CD4-positive, alpha-beta memory T cell (primary cell): ENCODE data around the gene UBTD1. TPM values are rescaled to one million over a fixed set of nuclear protein-coding genes. Genes with fewer than 3 reads are reported as not detected.

Experiments used
- CTCF ChIA-PET: fragments of 350-600 bp; sonication (Branson Sonifier 250); formaldehyde crosslinking; loops from one replicate; lab custom pipeline; 2021; ENCODE audit warnings: inconsistent platforms; ENCODE audit not compliant: partially characterized antibody; lab: Charles Lee
- POLR2A ChIA-PET: fragments of 350-600 bp; sonication (Branson Sonifier 250); formaldehyde crosslinking; loops from one replicate; lab custom pipeline; 2021; ENCODE audit not compliant: partially characterized antibody; lab: Charles Lee
- DNase-seq, 5 donors: peaks; one replicate each; pipeline versions ENCODE4 v3.0.0 to v3.0.0-alpha.2; 2020 to 2022; ENCODE audit warnings: mixed read lengths in 1 of 5
- H3K27ac ChIP-seq: one replicate; pipeline ENCODE4 v1.7.0; 2013; ENCODE audit warnings: low read depth, low read length
- H3K27me3 ChIP-seq: 2 replicates; pipeline ENCODE4 v1.7.0; 2013; ENCODE audit warnings: mild to moderate bottlenecking, low read length, moderate library complexity; ENCODE audit not compliant: insufficient read depth
- H3K36me3 ChIP-seq: 2 replicates; pipeline ENCODE4 v1.7.0; 2013; ENCODE audit warnings: mild to moderate bottlenecking, low read length, moderate library complexity; ENCODE audit not compliant: insufficient read depth
- H3K4me1 ChIP-seq: 2 replicates; pipeline ENCODE4 v1.7.0; 2013; ENCODE audit warnings: mild to moderate bottlenecking, low read length, moderate library complexity; ENCODE audit not compliant: insufficient read depth
- H3K4me3 ChIP-seq, 2 donors: one replicate each; pipeline ENCODE4 v1.7.0; 2013; ENCODE audit warnings: low read length in 2 of 2, mild to moderate bottlenecking in 1 of 2
- H3K9me3 ChIP-seq, 2 donors: one replicate each; pipeline ENCODE4 v1.7.0; 2013; ENCODE audit warnings: low read length in 2 of 2, control low read depth in 1 of 2; ENCODE audit not compliant: control insufficient read depth in 1 of 2
- H3K27ac Mint-ChIP-seq, 7 donors: one replicate each; pipeline ENCODE4 v1.8.0; 2020 to 2021; ENCODE audit warnings: mixed read lengths in 7 of 7, mild to moderate bottlenecking in 6 of 7, inconsistent platforms in 3 of 7, moderate library complexity in 3 of 7
- H3K27me3 Mint-ChIP-seq, 2 donors: one replicate each; pipeline ENCODE4 v1.8.0; 2020 to 2021; ENCODE audit warnings: mixed read lengths in 2 of 2
- H3K36me3 Mint-ChIP-seq, 2 donors: one replicate each; pipeline ENCODE4 v1.8.0; 2020 to 2021; ENCODE audit warnings: mixed read lengths in 2 of 2, inconsistent platforms in 1 of 2, mild to moderate bottlenecking in 1 of 2
- H3K4me1 Mint-ChIP-seq, 4 donors: one replicate each; pipeline ENCODE4 v1.8.0; 2020 to 2021; ENCODE audit warnings: mixed read lengths in 4 of 4, mild to moderate bottlenecking in 1 of 4
- H3K4me3 Mint-ChIP-seq, 8 donors: one replicate each; pipeline ENCODE4 v1.8.0; 2020 to 2021; ENCODE audit warnings: mixed read lengths in 8 of 8, mild to moderate bottlenecking in 7 of 8, moderate library complexity in 6 of 8, inconsistent platforms in 3 of 8
- H3K9me3 Mint-ChIP-seq, 8 donors: one replicate each; pipeline ENCODE4 v1.8.0; 2020 to 2021; ENCODE audit warnings: mixed read lengths in 8 of 8, mild to moderate bottlenecking in 5 of 8, inconsistent platforms in 3 of 8, moderate library complexity in 1 of 8
- intact Hi-C: fragments of 100-400 bp; cut with micrococcal nuclease; formaldehyde crosslinking; loops from one replicate; pipeline ENCODE4 v1.15.1; 2023
- polyA plus RNA-seq, 2 donors: library from polyadenylated mRNA; unstranded; fragments of 300-500 nt; fragmentation: Illumina TruSeq; gene quantifications; one replicate each; pipeline ENCODE4 v1.2.3, GENCODE V29; 2021
- total RNA-seq, 2 experiments: library from RNA; stranded (reverse); gene quantifications; one replicate each; pipeline ENCODE4 v1.2.3, GENCODE V29; 2021

Gene UBTD1
- total and polyA plus RNA-seq, 4 experiments from 2014 or later = 1.3 to 1.9 (median 1.8) TPM

- Mint-ChIP-seq H3K4me1 (no peaks in the 10 kb centered on the region), H3K4me3 (no peak overlapping the region), H3K27ac (peak overlapping the region in 1 of 7 donors; percentile 49), H3K9me3 (no peaks in the 10 kb centered on the region), H3K27me3 (no peaks in the 10 kb centered on the region), H3K36me3 (no peaks in the 10 kb centered on the region)
- no peaks in the 10 kb centered on the region for H3K4me1 ChIP-seq
- CTCF ChIA-PET = no interaction called here
- H3K27ac ChIP-seq = no peak overlapping the region
- POLR2A ChIA-PET = no interaction called here
- intact Hi-C loops = no loop called here
- no peaks in the 10 kb centered on the region for H3K9me3 ChIP-seq
- no peaks in the 10 kb centered on the region for H3K36me3 ChIP-seq
- H3K4me3 ChIP-seq = no peak overlapping the region
- H3K27me3 ChIP-seq = no peaks in the 10 kb centered on the region
- DNase-seq = no peak
These were observed 64.6 kb downstream of the UBTD1 start for GRCh38 chr10:97563337-97563736.

GRCh38 chr10:97564776-97565175, 66.1 kb downstream of the UBTD1 start:
- H3K4me1 Mint-ChIP-seq = no peaks in the 10 kb centered on the region
- no peaks in the 10 kb centered on the region for H3K27me3 ChIP-seq
- H3K27ac Mint-ChIP-seq = peak overlapping the region in 1 of 7 donors; percentile 25
- H3K27ac ChIP-seq = no peak overlapping the region
- no peak overlapping the region for H3K4me3 ChIP-seq
- no peaks in the 10 kb centered on the region for H3K36me3 ChIP-seq
- no peaks in the 10 kb centered on the region for H3K27me3 Mint-ChIP-seq
- POLR2A ChIA-PET = no interaction called here
- no peaks in the 10 kb centered on the region for H3K4me1 ChIP-seq
- no peaks in the 10 kb centered on the region for H3K9me3 ChIP-seq
- intact Hi-C loops = no loop called here
- no peaks in the 10 kb centered on the region for H3K36me3 Mint-ChIP-seq
- CTCF ChIA-PET = no interaction called here
- H3K4me3 Mint-ChIP-seq = no peak overlapping the region
- H3K9me3 Mint-ChIP-seq = no peaks in the 10 kb centered on the region
- DNase-seq = no peak

GRCh38 chr10:97566336-97566996, 67.7 kb downstream of the UBTD1 start:
- Histone ChIP-seq H3K36me3 (no peaks in the 10 kb centered on the region), H3K27ac (no peak overlapping the region), H3K9me3 (no peaks in the 10 kb centered on the region), H3K4me1 (no peaks in the 10 kb centered on the region), H3K4me3 (no peak overlapping the region), H3K27me3 (no peaks in the 10 kb centered on the region)
- ChIA-PET POLR2A (no interaction called here), CTCF (no interaction called here)
- H3K4me1 Mint-ChIP-seq = no peaks in the 10 kb centered on the region
- intact Hi-C loops = no loop called here
- no peaks in the 10 kb centered on the region for H3K9me3 Mint-ChIP-seq
- H3K36me3 Mint-ChIP-seq = no peaks in the 10 kb centered on the region
- DNase-seq = no peak
- H3K27ac Mint-ChIP-seq = peak overlapping the region in 1 of 7 donors; percentile 25
- no peaks in the 10 kb centered on the region for H3K27me3 Mint-ChIP-seq
- H3K4me3 Mint-ChIP-seq = no peak overlapping the region

- Mint-ChIP-seq H3K4me1 (no peaks in the 10 kb centered on the region), H3K36me3 (no peaks in the 10 kb centered on the region), H3K27me3 (no peaks in the 10 kb centered on the region), H3K4me3 (no peak overlapping the region), H3K9me3 (no peaks in the 10 kb centered on the region), H3K27ac (no peak overlapping the region)
- no peak for DNase-seq
- no peaks in the 10 kb centered on the region for H3K9me3 ChIP-seq
- H3K4me3 ChIP-seq = no peak overlapping the region
- POLR2A ChIA-PET = no interaction called here
- intact Hi-C loops = no loop called here
- H3K4me1 ChIP-seq = no peaks in the 10 kb centered on the region
- no peaks in the 10 kb centered on the region for H3K27me3 ChIP-seq
- no peaks in the 10 kb centered on the region for H3K36me3 ChIP-seq
- no peak overlapping the region for H3K27ac ChIP-seq
- CTCF ChIA-PET = no interaction called here
These were observed 69.2 kb downstream of the UBTD1 start for GRCh38 chr10:97567891-97568290.

- Histone ChIP-seq H3K36me3 (no peaks in the 10 kb centered on the region), H3K9me3 (no peaks in the 10 kb centered on the region), H3K4me3 (no peak overlapping the region), H3K27ac (no peak overlapping the region), H3K4me1 (no peaks in the 10 kb centered on the region), H3K27me3 (no peaks in the 10 kb centered on the region)
- DNase-seq = no peak
- ChIA-PET CTCF (interaction anchor here (1.2 kb wide), 1 partner anchor 11 kb away, joined by 3 read pairs; no protein-coding TSS in a partner anchor), POLR2A (no interaction called here)
- no peaks in the 10 kb centered on the region for H3K36me3 Mint-ChIP-seq
- H3K4me1 Mint-ChIP-seq = no peaks in the 10 kb centered on the region
- intact Hi-C loops = no loop called here
- H3K9me3 Mint-ChIP-seq = no peaks in the 10 kb centered on the region
- H3K4me3 Mint-ChIP-seq = no peak overlapping the region
- H3K27ac Mint-ChIP-seq = no peak overlapping the region
- no peaks in the 10 kb centered on the region for H3K27me3 Mint-ChIP-seq
These were observed 71.5 kb downstream of the UBTD1 start for GRCh38 chr10:97570146-97570788.

GRCh38 chr10:97570789-97571471, 72.2 kb downstream of the UBTD1 start:
- no peak for DNase-seq
- no peaks in the 10 kb centered on the region for H3K36me3 ChIP-seq
- H3K4me1 Mint-ChIP-seq = no peaks in the 10 kb centered on the region
- H3K27me3 ChIP-seq = no peaks in the 10 kb centered on the region
- H3K27ac Mint-ChIP-seq = no peak overlapping the region
- H3K4me3 Mint-ChIP-seq = no peak overlapping the region
- no peaks in the 10 kb centered on the region for H3K36me3 Mint-ChIP-seq
- no peaks in the 10 kb centered on the region for H3K9me3 Mint-ChIP-seq
- ChIA-PET POLR2A (no interaction called here), CTCF (interaction anchor here (0.6 to 1.5 kb wide), 4 partner anchors 37 to 178 kb away, joined by 3 read pairs; no protein-coding TSS in a partner anchor)
- intact Hi-C loops = no loop called here
- H3K27me3 Mint-ChIP-seq = no peaks in the 10 kb centered on the region
- no peaks in the 10 kb centered on the region for H3K9me3 ChIP-seq
- H3K4me1 ChIP-seq = no peaks in the 10 kb centered on the region
- no peak overlapping the region for H3K4me3 ChIP-seq
- no peak overlapping the region for H3K27ac ChIP-seq

- Histone ChIP-seq H3K36me3 (no peaks in the 10 kb centered on the region), H3K9me3 (no peaks in the 10 kb centered on the region), H3K27ac (no peak overlapping the region), H3K4me1 (no peaks in the 10 kb centered on the region), H3K27me3 (no peaks in the 10 kb centered on the region), H3K4me3 (no peak overlapping the region)
- Mint-ChIP-seq H3K36me3 (no peaks in the 10 kb centered on the region), H3K27ac (no peak overlapping the region), H3K4me3 (no peak overlapping the region), H3K9me3 (no peaks in the 10 kb centered on the region), H3K4me1 (no peaks in the 10 kb centered on the region), H3K27me3 (no peaks in the 10 kb centered on the region)
- ChIA-PET CTCF (interaction anchor here (0.6 to 1.5 kb wide), 8 partner anchors 17 to 177 kb away, joined by 3 to 4 read pairs (median 3); no protein-coding TSS in a partner anchor), POLR2A (no interaction called here)
- intact Hi-C loops = no loop called here
- no peak for DNase-seq
These were observed 72.9 kb downstream of the UBTD1 start for GRCh38 chr10:97571622-97572021.
